GM12878 (cell line): ENCODE results near the gene CNGB1. TPM values are rescaled to one million over a fixed set of nuclear protein-coding genes. Genes with fewer than 3 reads are reported as not detected.

ENCODE experiments used
- ATAC-seq: fragments of 200-7000 bp; cut with Tn5 transposase; 3 replicates; pipeline ENCODE4 v1.9.1; 2020; ENCODE audit warnings: mild to moderate bottlenecking, moderate library complexity
- BruUV-seq: library from RNA; stranded (reverse); fragments of 400-500 nt; replicated peaks from 2 replicates; lab custom pipeline; 2021; lab: Mats Ljungman, UMichigan
- CTCF ChIA-PET: fragments of 300-600 bp; sonication (Branson Sonifier 250); formaldehyde crosslinking; extraction: SDS; loops from one replicate; lab custom pipeline; 2021; ENCODE audit warnings: inconsistent platforms; lab: Yijun Ruan, JAX
- POLR2A ChIA-PET: fragments of 350-600 bp; formaldehyde crosslinking; extraction: SDS; loops from one replicate; lab custom pipeline; 2021; ENCODE audit warnings: inconsistent platforms; lab: Charles Lee
- RAD21 ChIA-PET: fragments of 300-600 bp; sonication (Branson Sonifier 250); formaldehyde crosslinking; loops from one replicate; lab custom pipeline; 2023; ENCODE audit warnings: antibody characterized with exemption; ENCODE audit not compliant: unreplicated experiment; lab: Charles Lee
- SMC1A ChIA-PET: fragments of 300-600 bp; sonication (Branson Sonifier 250); formaldehyde crosslinking; loops from one replicate; lab custom pipeline; 2023; ENCODE audit not compliant: unreplicated experiment, uncharacterized antibody; lab: Charles Lee
- DNase-seq: peaks from one replicate; pipeline ENCODE4 v3.0.0-alpha.2; 2011; ENCODE audit warnings: low read depth, low spot score
- FAIRE-seq: peaks from 3 replicates; lab custom pipeline; 2011; peaks lifted over from hg19 to GRCh38; lab: Jason Lieb, UNC
- H2AFZ ChIP-seq: 2 replicates; pipeline ENCODE4 v1.6.0; 2011; ENCODE audit warnings: low read depth, low read length, control low read depth; ENCODE audit not compliant: control insufficient read depth
- H3K27ac ChIP-seq: 2 replicates; pipeline ENCODE4 v1.5.1; 2011; ENCODE audit warnings: control low read depth; ENCODE audit not compliant: control insufficient read depth, insufficient read depth
- H3K27me3 ChIP-seq, 2 experiments: replicated peaks in 1 of 2; 2 replicates each; pipeline versions ENCODE4 v1.6.0 to v1.6.1; 2011; ENCODE audit warnings: low read length in 1 of 2; ENCODE audit not compliant: control insufficient read depth in 2 of 2, insufficient read depth in 2 of 2
- H3K36me3 ChIP-seq, 2 experiments: 2 replicates each; pipeline ENCODE4 v1.5.1; 2011; ENCODE audit warnings: low read length in 1 of 2; ENCODE audit not compliant: control insufficient read depth in 2 of 2, insufficient read depth in 2 of 2
- H3K4me1 ChIP-seq: 2 replicates; pipeline ENCODE4 v1.6.1; 2011; ENCODE audit warnings: mild to moderate bottlenecking, low read length, moderate library complexity, mixed read lengths; ENCODE audit not compliant: control insufficient read depth, insufficient read depth
- H3K4me2 ChIP-seq: 2 replicates; pipeline ENCODE4 v1.6.0; 2011; ENCODE audit warnings: control low read depth; ENCODE audit not compliant: control insufficient read depth, insufficient read depth
- H3K4me3 ChIP-seq: fragments of 200-600 bp; sonication (generic); 2 replicates; pipeline ENCODE4 v1.5.1; 2016
- H3K79me2 ChIP-seq: 2 replicates; pipeline ENCODE4 v1.6.0; 2011; ENCODE audit warnings: low read length; ENCODE audit not compliant: control insufficient read depth, insufficient read depth
- H3K9ac ChIP-seq: 2 replicates; pipeline ENCODE4 v1.8.0; 2011; ENCODE audit warnings: low read length, control low read depth, mixed read lengths; ENCODE audit not compliant: control insufficient read depth, insufficient read depth
- H3K9me3 ChIP-seq: replicated peaks from 3 replicates; pipeline ENCODE4 v1.5.1; 2011; ENCODE audit warnings: mild to moderate bottlenecking, low read length; ENCODE audit not compliant: control insufficient read depth, insufficient read depth
- H4K20me1 ChIP-seq: 2 replicates; pipeline ENCODE4 v1.6.0; 2011; ENCODE audit not compliant: control insufficient read depth, insufficient read depth
- BRCA1 ChIP-seq: IDR thresholded peaks from 2 replicates; pipeline ENCODE4 v1.6.1; 2011; ENCODE audit warnings: low read depth, low read length, improper control_type of control experiment
- CUX1 ChIP-seq: IDR thresholded peaks from 2 replicates; pipeline ENCODE4 v1.6.1; 2012; ENCODE audit warnings: improper control_type of control experiment, low read depth, low read length; ENCODE audit not compliant: insufficient replicate concordance
- E2F8 ChIP-seq: fragments of 450-650 bp; IDR thresholded peaks from 2 replicates; pipeline ENCODE4 v1.6.1; 2018; ENCODE audit warnings: mild to moderate bottlenecking, low read depth, moderate library complexity; ENCODE audit not compliant: partially characterized antibody
- ETV6 ChIP-seq, 2 experiments: fragments of 450-650 bp in 1 of 2; IDR thresholded peaks in 1 of 2; conservative IDR thresholded peaks in 1 of 2; 2 replicates each; pipeline ENCODE4 v1.6.1; 2014; ENCODE audit warnings: antibody characterized with exemption in 1 of 2, borderline replicate concordance in 1 of 2, low read depth in 1 of 2, mild to moderate bottlenecking in 1 of 2, moderate library complexity in 1 of 2
- EZH2 ChIP-seq: IDR thresholded peaks from 2 replicates; pipeline ENCODE4 v1.6.1; 2012; ENCODE audit warnings: low read depth, mild to moderate bottlenecking, control low read depth, inconsistent platforms, low read length, borderline replicate concordance; ENCODE audit not compliant: control insufficient read depth
- MEF2A ChIP-seq: IDR thresholded peaks from 2 replicates; pipeline ENCODE4 v1.6.1; 2011; ENCODE audit warnings: low read depth, mild to moderate bottlenecking, low read length, moderate library complexity; ENCODE audit not compliant: insufficient read depth
- MXI1 ChIP-seq: fragments of 150-350 bp; IDR thresholded peaks from 2 replicates; pipeline ENCODE4 v1.6.1; 2011; ENCODE audit warnings: low read depth, mild to moderate bottlenecking, inconsistent platforms, low read length, improper control_type of control experiment
- NRF1 ChIP-seq: conservative IDR thresholded peaks from 2 replicates; pipeline ENCODE4 v1.6.1; 2011; ENCODE audit warnings: mild to moderate bottlenecking, low read depth, low read length, improper control_type of control experiment
- TARDBP ChIP-seq: IDR thresholded peaks from 2 replicates; pipeline ENCODE4 v1.6.1; 2016; ENCODE audit warnings: borderline replicate concordance
- WGBS: methylation state at CpG from one replicate; pipeline ENCODE4 v1.1.6; 2016; ENCODE audit warnings: low lambda C conversion rate; ENCODE audit not compliant: insufficient replicate concordance, insufficient coverage; ENCODE audit errors: missing lambda C conversion rate; 5-methylcytosine and 5-hydroxymethylcytosine counted together
- in situ Hi-C: fragments of 300-500 bp; cut with MboI; formaldehyde crosslinking; loops from 9 replicates; pipeline ENCODE4 v1.14.3; 2018; ENCODE audit warnings: mixed read lengths
- intact Hi-C: fragments of 100-400 bp; cut with micrococcal nuclease; formaldehyde crosslinking; loops from one replicate; pipeline ENCODE4 v1.14.2; 2022; ENCODE audit not compliant: unreplicated experiment
- polyA plus RNA-seq, 11 experiments: library from polyadenylated mRNA; depleted of rRNA in 4 of 11; unstranded in 6 of 11; stranded (reverse) in 5 of 11; fragments of >200 nt; fragmentation: Nextera tagmentation in 4 of 11; fragmentation: Illumina TruSeq in 1 of 11; extraction: Ambion mirVana in 4 of 11; extraction: Trizol in 1 of 11; gene quantifications; 1 replicate in 1 of 11; 2 replicates in 10 of 11; pipeline versions ENCODE4 v1.2.1 to v1.2.3, GENCODE V29; 2011 to 2016; ENCODE audit warnings: inconsistent platforms in 2 of 11, missing spikeins in 2 of 11, low read depth in 1 of 11
- total RNA-seq, 4 experiments: library from RNA; depleted of rRNA in 3 of 4; stranded (reverse); fragments of >200 nt in 3 of 4; fragmentation: Illumina TruSeq in 1 of 4; extraction: Trizol in 1 of 4; gene quantifications; 2 replicates each; pipeline versions ENCODE4 v1.2.1 to v1.2.3, GENCODE V29; 2013 to 2021
- TF ChIP-seq, protein P1 (sequence below): fragments of 450-650 bp; IDR thresholded peaks from 2 replicates; pipeline ENCODE4 v1.6.1; 2017; ENCODE audit warnings: mild to moderate bottlenecking

The CNGB1 gene
- total and polyA plus RNA-seq, 10 of the 15 experiments (the other 5 are each of a cell fraction or from before 2014, with no cell fraction given) = 0.03 TPM; not detected in 9

GRCh38 chr16:57882792-57883191 is 88.1 kb downstream of the CNGB1 start (continued):
- TF ChIP-seq CUX1 (no peak), TARDBP (no peak), MEF2A (no peak)
- TF ChIP-seq, all 136 proteins: peak for 0

DNA sequence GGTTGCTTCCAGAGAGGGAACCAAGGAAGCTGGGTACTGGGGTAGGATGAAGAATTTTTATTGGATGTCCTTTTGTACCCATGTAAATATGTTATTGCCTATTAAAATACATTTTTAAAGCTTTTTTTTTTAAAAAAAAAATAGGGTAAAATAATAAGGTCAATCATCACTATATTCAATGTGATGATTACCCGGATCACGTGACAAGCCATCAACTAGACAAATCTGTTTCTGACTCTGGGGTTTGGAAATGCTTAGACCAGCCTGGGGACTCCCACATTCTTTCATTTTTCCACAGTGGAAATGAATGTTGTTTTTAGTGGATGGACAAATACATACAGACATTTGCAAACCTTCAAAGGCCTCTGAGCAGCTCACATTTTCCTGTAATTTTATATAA is 88.7 kb downstream of the CNGB1 start:
- BruUV-seq = no TSS peak
- Histone ChIP-seq H3K9me3 (no peaks in the 10 kb centered on the region), H3K9ac (no peak overlapping the region), H4K20me1 (no peaks in the 10 kb centered on the region), H3K4me1 (no peaks in the 10 kb centered on the region), H3K4me2 (no peak overlapping the region), H3K27ac (no peak overlapping the region), H3K4me3 (no peak overlapping the region), H3K36me3 (no peaks in the 10 kb centered on the region), H2AFZ (no peak overlapping the region), H3K27me3 (peaks cover 0 to 10% of the 10 kb centered on the region in 2 experiments; a peak in 3 of 4 replicates), H3K79me2 (no peaks in the 10 kb centered on the region)
- no peak for DNase-seq
- CTCF ChIA-PET = no interaction called here
- in situ Hi-C loops (no loop called here), intact Hi-C loops (no loop called here)
- FAIRE-seq = no peak
- RAD21 ChIA-PET = no interaction called here
- POLR2A ChIA-PET = no interaction called here
- SMC1A ChIA-PET = no interaction called here
- WGBS = 0% methylated on average over 2 of the region's 2 CpGs
- no peak for ATAC-seq
- TF ChIP-seq EZH2 (no peak), MXI1 (no peak), ETV6 (conservative IDR thresholded peaks at IDR 0.05 in 1 of 2, IDR thresholded peaks at IDR 0.05 in 1 of 2; ENCODE audit: borderline replicate concordance in 1 of 2, low read depth in 1 of 2) (no peak), E2F8 (no peak), NRF1 (no peak), BRCA1 (no peak)
- TF ChIP-seq, protein P1, sequence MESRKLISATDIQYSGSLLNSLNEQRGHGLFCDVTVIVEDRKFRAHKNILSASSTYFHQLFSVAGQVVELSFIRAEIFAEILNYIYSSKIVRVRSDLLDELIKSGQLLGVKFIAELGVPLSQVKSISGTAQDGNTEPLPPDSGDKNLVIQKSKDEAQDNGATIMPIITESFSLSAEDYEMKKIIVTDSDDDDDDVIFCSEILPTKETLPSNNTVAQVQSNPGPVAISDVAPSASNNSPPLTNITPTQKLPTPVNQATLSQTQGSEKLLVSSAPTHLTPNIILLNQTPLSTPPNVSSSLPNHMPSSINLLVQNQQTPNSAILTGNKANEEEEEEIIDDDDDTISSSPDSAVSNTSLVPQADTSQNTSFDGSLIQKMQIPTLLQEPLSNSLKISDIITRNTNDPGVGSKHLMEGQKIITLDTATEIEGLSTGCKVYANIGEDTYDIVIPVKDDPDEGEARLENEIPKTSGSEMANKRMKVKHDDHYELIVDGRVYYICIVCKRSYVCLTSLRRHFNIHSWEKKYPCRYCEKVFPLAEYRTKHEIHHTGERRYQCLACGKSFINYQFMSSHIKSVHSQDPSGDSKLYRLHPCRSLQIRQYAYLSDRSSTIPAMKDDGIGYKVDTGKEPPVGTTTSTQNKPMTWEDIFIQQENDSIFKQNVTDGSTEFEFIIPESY = no peak
